NCI-H226 (cell line): ENCODE measurements around the gene MDGA2.
"Not testable (repeated sequence)": the region's sequence is repeated elsewhere in the genome, so short reads cannot be mapped to it uniquely, and the experiment has no call there.

Source experiments
- DNase-seq: peaks from one replicate; pipeline ENCODE4 v3.0.0-alpha.2; 2015

Gene MDGA2

DNA sequence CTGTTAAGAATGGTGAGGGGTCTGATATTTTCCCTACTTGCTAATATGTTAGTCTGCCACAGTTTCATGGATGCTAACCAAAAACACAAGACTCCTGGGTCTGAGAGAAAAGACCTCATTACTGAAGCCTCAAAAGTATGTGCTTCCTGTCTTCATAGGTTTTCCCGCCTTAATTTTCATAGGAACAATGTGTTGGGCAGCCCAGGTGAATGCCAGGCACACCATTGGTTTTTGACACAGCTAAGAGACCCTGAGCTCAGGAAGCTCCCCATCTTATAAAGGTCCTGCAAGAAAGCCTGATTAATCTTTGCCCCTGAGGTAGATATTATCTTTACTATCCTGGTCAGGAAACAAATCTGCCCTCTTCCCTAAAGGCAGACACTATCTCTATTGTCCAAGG lies 464.1 kb downstream of the MDGA2 start:
- no peak for DNase-seq

GRCh38 chr14:47210099-47210498 lies 465.3 kb downstream of the MDGA2 start:
- no peak for DNase-seq

GRCh38 chr14:47208434-47208833 lies 467.0 kb downstream of the MDGA2 start:
- no peak for DNase-seq

- DNase-seq = peak; percentile 12
Observed at GRCh38 chr14:47207617-47208016, 467.8 kb downstream of the MDGA2 start.

GRCh38 chr14:47200740-47201139 lies 474.7 kb downstream of the MDGA2 start:
- no peak for DNase-seq

GRCh38 chr14:47195582-47195981 lies 479.8 kb downstream of the MDGA2 start:
- no peak for DNase-seq

DNA sequence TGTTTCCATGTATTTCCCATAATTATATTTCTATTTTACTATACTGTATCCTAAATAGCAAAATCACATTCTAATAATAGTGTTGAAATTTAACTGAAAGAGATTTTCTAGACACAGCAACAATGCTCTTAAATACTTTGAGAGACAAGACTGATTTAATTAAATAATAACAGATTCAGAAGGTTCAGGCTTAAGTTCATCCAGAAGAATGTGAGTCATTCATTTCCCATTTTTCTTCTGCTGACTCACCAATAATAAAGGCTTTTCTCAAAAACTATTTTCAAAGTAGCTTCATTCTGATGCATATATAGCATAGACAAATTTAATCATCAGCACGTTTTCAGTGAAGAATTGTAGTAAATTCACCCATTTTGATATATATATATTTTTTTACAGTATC lies 481.4 kb downstream of the MDGA2 start:
- DNase-seq = peak; percentile 53

- DNase-seq = not testable (repeated sequence)
Observed at GRCh38 chr14:47192203-47192602, 483.2 kb downstream of the MDGA2 start.

GRCh38 chr14:47191700-47192099 lies 483.7 kb downstream of the MDGA2 start:
- DNase-seq = no peak

DNA sequence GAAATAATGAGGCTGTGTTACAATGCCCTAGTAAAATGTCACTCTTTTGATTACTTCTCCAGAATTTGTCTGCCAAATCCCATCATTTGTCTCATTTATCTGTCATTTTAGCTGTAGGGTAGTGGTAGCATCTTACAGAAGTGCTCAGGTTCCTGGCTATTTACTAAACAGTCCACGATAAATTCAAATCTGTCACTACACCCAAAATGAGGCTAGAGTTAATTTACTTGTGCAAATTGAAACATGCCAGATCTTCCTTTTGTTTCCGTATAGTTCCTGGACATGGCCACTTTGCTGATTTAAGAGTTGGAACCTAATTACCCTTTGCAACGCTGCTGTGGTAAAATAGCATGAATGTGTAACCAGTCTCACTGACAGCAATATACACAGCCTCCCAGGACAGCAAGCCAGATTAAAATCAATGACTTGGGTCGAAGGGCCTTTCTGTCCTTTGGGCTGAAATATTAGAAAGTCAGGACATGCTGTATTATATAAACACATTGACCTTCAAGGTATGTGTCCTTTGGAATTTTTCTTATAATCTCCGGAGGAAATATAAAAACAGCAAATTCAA lies 485.4 kb downstream of the MDGA2 start:
- DNase-seq = no peak

DNA sequence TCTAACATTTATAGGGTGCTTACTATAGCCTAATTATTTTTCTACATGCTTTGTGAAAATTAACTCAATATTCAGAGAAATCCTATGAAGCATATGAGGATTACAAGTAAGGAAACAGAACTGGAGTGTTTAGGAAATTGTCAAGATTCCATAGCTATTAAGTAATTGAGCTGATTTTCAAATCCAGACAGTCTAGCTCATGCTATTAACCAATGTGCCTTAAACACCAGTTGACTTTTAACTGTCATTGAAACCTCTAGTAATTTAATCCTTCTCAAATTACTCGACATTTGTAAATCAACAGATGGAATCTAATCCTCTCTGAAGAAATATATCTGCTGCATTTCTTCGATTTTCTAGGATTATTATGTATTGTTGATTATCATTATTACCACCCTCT lies 488.9 kb downstream of the MDGA2 start:
- peak; percentile 53 for DNase-seq

- no peak for DNase-seq
Observed at GRCh38 chr14:47179906-47180305, 495.5 kb downstream of the MDGA2 start.

DNA sequence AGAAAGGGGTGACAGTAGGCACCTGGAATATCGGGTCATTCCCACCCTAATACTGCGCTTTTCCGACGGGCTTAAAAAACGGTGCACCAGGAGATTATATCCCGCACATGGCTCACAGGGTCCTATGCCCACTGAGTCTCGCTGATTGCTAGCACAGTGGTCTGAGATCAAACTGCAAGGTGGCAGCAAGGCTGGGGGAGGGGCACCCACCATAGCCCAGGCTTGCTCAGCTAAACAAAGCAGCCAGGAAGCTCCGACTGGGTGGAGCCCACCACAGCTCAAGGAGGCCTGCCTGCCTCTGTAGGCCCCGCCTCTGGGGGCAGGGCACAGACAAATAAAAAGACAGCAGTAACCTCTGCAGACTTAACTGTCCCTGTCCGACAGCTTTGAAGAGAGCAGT lies 503.5 kb downstream of the MDGA2 start:
- not testable (repeated sequence) for DNase-seq

GRCh38 chr14:47167402-47167801 lies 508.0 kb downstream of the MDGA2 start:
- DNase-seq = no peak

DNA sequence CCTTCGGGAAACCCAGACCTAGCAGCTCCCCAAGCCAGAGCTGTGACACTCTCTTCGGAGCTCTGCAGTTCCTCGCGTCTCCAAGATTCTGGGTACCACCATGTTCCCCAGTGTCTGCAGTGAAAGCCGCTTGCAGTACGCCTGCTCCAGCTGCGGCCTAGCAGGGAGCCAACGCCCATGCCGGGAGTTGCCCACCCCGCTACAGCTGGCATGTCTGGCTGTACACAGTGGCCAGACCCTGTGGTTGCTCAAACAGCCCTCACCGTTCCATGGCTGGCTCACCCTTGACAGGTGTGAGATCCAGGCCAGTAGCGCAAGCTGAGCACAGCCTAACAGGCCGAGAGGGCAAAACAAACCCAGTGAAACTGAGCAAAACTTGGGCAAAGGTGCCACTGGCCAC lies 520.0 kb downstream of the MDGA2 start:
- no peak for DNase-seq

- DNase-seq = no peak
Observed at GRCh38 chr14:47154276-47154797, 521.1 kb downstream of the MDGA2 start.

DNA sequence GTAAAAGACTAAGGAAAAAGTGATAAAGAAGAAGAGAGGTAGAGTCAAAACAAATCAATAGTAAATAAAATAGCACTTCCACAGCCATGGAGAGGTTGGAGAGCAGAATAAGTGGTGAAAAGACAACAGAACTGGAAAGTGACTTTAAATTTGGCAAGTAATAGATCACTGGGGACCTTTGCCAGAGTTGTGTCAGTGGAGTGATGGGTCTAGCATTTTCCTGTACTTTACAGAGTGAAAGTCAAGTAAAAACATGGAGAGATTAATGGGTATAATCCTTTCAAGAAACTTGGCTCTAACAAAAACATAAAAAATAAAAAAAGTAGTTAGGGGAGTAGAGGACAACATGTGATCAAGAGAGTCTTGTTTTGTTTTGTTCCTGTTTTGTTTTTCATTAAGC lies 521.7 kb downstream of the MDGA2 start:
- no peak for DNase-seq

GRCh38 chr14:47150267-47150666 lies 525.1 kb downstream of the MDGA2 start:
- no peak for DNase-seq

- peak; percentile 33 for DNase-seq
Observed at GRCh38 chr14:47149326-47149725, 526.1 kb downstream of the MDGA2 start.

- no peak for DNase-seq
Observed at GRCh38 chr14:47148686-47149085, 526.7 kb downstream of the MDGA2 start.

DNA sequence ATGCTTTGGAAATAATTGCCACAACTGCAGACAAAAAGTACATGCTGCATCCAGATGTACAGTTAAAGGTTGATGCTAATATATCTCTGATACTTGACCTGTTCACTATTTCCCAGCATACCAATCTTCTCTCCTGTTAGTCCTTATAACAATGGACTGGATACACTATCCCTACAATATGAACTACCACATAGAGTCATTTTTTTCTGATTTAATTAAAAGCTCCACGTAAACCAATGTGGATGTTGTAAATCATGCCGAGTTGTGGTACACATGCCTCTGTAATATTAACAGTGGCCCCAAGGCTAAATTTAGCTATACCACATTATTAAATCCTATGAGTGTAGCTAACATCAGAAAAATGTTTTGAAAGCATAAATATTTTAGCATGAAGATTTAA lies 554.8 kb downstream of the MDGA2 start:
- DNase-seq = no peak

DNA sequence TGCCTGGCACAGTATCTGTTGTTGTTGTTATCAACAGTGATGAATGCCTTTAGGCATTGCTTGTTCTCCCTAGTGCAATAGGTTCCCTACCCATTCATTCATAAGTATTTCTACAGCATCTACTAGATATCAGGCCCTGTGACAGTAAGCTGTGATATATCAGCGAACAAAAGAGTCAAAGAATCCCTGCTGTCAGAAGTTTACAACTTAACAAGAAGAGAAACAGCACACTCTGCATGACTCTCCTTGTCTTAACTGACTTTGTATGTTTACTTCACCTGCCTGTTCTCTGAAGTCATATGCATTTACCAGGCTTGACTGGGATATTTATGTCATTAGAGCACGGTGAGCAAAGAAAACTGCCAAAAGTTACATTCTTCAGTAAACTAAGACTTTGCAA lies 571.6 kb downstream of the MDGA2 start:
- DNase-seq = no peak

- DNase-seq = no peak
Observed at GRCh38 chr14:47102472-47102871, 572.9 kb downstream of the MDGA2 start.

DNA sequence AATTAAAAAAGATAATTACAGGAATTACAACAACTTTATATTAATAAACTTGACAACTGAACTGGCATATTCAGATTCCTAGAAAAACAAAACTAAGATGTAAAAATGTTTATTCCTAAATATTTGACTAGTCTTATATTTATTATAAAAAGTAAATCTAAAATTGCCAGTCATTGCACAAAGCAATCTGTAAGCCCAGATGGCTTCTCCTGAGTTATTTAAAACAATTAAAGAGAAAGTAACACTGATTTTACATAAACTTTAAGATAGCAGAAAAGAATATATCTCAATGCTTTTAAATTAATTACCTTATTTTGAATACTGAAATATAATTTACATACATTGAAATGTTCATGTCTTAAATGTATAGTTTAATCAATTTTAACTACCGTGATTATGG lies 589.7 kb downstream of the MDGA2 start:
- no peak for DNase-seq

- DNase-seq = no peak
Observed at GRCh38 chr14:47065326-47065725, 610.1 kb downstream of the MDGA2 start.
